NCI-H524 (cell line): ENCODE results near the gene PCDHGA2.
A peak's percentile ranks its signal among the peaks of the same experiment; 100 is the strongest.
"Not testable (repeated sequence)": the region's sequence is repeated elsewhere in the genome, so short reads cannot be mapped to it uniquely, and the experiment has no call there.

Experiments used
- DNase-seq, 2 experiments: peaks; one replicate each; lab custom pipeline; 2025; lab: John Stamatoyannopoulos, UW

PCDHGA2 gene

DNA sequence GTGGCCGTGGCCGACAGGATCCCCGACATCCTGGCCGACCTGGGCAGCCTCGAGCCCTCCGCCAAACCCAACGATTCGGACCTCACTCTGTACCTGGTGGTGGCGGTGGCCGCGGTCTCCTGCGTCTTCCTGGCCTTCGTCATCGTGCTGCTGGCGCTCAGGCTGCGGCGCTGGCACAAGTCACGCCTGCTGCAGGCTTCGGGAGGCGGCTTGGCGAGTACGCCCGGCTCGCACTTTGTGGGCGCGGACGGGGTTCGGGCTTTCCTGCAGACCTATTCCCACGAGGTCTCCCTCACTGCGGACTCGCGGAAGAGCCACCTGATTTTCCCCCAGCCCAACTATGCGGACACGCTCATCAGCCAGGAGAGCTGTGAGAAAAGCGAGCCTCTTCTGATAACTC is 7.5 kb downstream of the PCDHGA2 start:
- not testable (repeated sequence) for DNase-seq

DNA sequence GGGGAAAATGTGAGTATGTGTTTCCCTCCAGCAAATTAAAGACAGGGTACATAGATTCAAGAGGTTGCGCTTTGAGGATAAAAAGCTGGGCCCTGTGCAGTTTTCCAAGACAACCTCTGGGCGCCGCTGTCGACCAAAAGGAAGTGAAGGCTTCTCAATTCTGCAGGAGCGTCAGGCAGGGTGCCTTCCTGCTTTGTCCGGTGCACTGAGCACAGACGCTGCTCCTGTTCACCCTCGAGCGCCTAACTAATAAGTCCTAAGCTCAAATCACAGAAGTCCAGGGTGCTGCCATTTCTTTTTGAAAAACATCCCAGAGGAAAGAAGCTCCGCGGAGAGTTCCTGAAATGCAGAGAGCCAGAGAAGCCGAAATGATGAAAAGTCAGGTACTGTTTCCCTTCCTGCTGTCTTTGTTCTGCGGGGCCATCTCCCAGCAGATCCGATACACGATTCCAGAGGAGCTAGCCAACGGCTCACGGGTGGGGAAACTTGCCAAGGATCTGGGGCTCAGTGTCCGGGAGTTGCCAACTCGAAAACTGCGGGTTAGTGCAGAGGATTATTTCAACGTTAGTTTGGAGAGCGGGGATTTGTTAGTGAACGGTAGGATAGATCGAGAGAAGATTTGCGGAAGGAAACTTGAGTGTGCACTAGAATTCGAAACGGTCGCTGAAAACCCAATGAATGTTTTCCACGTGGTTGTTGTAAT is 11.5 kb downstream of the PCDHGA2 start, which contains the start of gene PCDHGB1:
Gene PCDHGB1 (plus strand): TSS at position 183 of the 703 bp plus-strand sequence. CDS start 162 bp downstream, at position 345.
- DNase-seq: peak; percentile 2 to 25

DNA sequence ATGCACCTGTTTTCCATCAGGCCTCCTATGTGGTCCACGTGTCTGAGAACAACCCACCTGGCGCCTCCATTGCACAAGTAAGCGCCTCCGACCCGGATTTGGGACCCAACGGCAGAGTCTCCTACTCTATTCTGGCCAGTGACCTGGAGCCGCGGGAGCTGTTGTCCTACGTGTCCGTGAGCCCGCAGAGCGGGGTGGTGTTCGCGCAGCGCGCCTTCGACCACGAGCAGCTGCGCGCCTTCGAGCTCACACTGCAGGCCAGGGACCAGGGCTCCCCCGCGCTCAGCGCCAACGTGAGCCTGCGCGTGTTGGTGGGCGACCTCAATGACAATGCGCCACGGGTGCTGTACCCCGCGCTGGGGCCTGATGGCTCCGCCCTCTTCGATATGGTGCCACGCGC is 13.0 kb downstream of the PCDHGA2 start:
- no peak for DNase-seq

DNA sequence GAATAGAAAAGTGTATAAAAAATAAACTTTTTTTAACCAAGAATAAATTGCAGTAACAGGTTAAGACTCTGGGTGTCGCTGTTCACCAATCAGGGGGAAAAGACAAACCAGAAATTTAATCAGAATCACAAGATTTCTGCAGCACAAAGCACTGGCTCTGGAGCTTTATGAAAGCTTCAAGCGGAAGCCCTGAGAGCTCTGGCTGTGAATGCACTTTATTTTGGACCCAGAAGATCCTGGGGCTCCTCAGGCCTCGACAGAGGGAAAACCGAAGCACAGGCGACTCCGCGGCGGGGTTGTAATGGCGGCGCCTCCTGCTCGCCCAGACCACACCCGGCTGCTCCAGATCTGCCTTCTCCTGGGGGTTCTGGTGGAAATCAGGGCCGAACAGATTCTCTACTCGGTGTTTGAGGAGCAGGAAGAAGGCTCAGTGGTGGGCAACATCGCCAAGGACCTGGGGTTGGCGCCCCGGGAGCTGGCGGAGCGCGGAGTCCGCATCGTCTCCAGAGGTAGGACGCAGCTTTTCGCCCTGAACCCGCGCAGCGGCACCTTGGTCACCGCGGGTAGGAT is 16.4 kb downstream of the PCDHGA2 start, which contains the start of gene PCDHGA4:
Gene PCDHGA4 (plus strand): TSS at position 122 of the 570 bp plus-strand sequence. CDS start 87 bp downstream, at position 209.
- DNase-seq: no peak

DNA sequence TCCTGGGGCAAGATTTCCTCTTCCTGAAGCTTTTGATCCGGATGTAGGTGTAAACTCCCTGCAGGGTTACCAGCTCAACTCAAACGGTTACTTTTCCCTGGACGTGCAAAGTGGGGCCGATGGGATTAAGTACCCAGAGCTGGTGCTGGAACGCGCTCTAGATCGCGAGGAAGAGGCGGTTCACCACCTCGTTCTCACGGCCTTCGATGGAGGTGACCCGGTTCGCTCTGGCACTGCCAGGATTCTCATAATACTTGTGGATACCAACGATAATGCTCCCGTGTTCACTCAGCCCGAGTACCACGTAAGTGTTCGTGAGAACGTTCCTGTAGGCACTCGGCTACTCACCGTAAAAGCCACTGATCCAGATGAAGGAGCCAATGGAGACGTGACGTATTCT is 17.1 kb downstream of the PCDHGA2 start:
- DNase-seq: no peak

DNA sequence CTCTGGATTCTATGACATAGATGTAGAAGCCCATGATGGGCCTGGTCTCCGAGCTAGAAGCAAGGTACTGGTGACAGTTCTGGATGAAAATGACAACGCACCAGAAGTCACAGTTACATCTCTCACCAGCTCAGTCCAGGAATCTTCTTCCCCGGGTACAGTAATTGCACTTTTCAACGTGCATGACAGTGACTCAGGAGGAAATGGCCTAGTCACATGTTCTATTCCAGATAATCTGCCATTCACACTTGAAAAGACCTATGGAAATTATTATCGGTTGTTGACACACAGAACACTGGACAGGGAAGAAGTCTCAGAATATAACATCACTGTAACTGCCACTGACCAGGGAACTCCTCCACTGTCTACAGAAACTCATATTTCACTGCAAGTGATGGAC is 17.6 kb downstream of the PCDHGA2 start:
- no peak for DNase-seq

DNA sequence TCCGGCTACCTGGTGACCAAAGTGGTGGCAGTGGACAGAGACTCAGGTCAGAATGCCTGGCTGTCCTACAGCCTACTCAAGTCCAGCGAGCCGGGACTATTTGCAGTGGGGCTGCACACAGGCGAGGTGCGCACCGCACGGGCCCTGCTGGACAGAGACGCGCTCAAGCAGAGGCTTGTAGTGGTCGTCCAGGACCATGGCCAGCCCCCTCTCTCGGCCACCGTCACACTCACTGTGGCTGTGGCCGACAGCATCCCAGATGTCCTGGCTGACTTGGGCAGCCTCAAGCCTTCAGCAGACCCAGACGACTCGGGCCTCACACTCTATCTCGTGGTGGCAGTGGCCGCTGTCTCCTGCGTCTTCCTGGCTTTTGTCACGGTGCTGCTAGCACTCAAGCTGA is 18.4 kb downstream of the PCDHGA2 start:
- no peak for DNase-seq

DNA sequence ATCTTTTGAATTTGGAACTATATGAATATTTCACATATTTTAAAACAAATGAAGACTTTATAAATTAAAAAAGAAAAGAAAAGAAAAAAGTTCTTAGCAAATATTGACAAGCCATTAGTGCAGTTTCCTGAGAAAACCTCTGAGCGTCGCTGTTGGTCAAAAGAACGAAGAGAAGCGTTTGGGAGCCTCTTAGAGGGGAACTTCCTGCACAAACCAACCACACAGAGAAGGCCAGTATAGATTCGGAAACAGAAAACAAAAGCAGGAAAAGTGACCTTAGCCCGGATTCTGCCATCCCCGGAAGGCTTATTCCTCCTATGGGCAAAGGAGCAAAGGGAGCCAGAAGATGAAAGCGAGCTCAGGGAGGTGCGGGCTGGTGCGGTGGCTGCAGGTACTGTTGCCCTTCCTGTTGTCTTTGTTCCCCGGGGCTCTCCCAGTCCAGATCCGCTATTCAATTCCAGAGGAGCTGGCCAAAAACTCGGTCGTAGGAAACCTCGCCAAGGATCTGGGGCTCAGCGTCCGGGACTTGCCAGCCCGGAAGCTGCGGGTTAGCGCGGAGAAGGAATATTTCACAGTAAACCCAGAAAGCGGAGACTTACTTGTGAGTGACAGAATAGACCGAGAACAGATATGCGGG is 21.3 kb downstream of the PCDHGA2 start, which contains the start of gene PCDHGB2:
Gene PCDHGB2 (plus strand): TSS at position 205 of the 637 bp plus-strand sequence. CDS start 142 bp downstream, at position 347.
- peak; percentile 41 to 54 for DNase-seq

DNA sequence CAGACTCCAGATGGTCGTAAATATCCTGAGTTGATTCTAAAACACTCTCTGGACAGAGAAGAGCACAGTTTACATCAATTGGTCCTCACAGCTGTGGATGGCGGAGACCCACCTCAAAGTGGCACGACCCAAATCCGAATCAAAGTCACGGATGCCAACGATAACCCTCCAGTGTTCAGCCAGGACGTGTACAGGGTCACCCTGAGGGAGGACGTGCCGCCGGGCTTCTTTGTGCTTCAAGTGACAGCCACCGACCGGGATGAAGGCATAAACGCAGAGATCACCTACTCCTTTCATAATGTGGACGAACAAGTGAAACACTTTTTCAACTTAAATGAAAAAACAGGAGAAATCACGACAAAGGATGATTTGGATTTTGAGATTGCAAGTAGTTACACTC is 22.1 kb downstream of the PCDHGA2 start:
- no peak for DNase-seq

DNA sequence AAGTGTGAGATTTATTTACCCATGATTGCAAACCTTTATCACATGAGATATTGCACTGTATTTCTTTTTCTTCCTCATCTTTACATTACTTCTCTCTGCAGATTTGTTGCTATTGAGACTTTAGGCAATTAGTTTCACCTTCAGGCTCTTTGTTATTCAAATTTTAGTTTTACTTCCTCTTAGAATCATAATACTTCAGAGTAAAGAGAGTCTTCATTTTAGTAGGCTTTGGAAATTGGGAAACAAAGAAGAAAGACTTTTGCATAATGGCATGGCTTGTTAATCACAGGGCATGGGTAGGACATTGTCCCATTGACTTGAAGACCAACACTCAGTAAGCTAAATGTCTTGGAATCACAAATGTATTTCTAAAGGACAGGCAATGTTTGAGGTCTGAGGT is 24.2 kb downstream of the PCDHGA2 start:
- DNase-seq: no peak

DNA sequence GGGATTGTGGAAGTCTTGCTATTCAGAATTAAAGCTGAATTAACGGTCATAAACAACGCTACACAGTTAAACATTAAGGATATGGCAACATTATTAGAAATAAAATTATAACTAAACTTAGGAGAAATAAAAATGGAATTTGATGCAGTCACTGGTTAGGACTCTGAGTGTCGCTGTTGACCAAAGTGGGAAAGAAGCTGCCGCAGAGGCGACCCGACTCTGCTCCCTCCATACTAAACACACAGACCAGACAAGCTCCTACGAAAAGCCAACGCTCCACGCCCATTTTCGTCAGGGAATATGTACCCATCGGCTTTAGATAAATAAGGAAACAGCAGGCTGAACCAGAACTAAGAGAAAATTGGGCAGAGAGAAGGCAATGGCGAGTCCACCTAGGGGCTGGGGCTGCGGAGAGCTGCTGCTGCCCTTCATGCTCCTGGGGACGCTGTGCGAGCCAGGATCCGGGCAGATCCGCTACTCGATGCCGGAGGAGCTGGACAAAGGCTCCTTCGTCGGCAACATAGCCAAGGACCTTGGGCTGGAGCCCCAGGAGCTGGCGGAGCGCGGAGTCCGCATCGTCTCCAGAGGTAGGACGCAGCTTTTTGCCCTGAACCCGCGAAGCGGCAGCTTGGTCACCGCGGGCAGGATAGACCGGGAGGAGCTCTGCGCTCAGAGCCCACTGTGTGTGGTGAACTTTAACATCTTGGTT is 25.5 kb downstream of the PCDHGA2 start, which contains the start of gene PCDHGA5:
Gene PCDHGA5 (plus strand): TSS at position 211 of the 709 bp plus-strand sequence. CDS start 169 bp downstream, at position 380.
- DNase-seq: no peak

DNA sequence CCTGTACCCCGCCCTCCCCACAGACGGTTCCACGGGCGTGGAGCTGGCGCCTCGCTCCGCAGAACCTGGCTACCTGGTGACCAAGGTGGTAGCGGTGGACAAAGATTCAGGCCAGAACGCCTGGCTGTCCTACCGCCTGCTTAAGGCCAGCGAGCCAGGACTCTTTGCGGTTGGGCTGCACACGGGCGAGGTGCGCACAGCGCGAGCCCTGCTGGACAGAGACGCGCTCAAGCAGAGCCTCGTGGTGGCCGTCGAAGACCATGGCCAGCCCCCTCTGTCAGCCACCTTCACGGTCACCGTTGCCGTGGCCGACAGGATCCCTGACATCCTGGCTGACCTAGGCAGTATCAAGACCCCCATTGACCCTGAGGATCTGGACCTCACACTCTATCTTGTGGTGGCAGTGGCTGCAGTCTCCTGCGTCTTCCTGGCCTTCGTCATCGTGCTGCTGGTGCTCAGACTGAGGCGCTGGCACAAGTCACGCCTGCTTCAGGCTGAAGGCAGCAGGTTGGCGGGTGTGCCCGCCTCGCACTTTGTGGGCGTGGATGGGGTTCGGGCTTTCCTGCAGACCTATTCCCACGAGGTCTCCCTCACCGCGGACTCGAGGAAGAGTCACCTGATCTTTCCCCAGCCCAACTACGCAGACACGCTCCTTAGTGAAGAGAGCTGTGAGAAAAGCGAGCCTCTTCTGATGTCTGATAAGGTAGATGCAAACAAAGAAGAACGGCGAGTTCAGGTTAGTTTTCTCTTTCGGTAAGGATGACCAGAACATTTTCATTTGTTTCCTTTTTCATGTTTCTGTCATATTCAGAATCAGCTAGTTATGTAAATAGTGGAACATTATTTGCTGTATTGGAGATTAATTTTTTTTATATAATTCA is 27.7 kb downstream of the PCDHGA2 start:
- no peak for DNase-seq

DNA sequence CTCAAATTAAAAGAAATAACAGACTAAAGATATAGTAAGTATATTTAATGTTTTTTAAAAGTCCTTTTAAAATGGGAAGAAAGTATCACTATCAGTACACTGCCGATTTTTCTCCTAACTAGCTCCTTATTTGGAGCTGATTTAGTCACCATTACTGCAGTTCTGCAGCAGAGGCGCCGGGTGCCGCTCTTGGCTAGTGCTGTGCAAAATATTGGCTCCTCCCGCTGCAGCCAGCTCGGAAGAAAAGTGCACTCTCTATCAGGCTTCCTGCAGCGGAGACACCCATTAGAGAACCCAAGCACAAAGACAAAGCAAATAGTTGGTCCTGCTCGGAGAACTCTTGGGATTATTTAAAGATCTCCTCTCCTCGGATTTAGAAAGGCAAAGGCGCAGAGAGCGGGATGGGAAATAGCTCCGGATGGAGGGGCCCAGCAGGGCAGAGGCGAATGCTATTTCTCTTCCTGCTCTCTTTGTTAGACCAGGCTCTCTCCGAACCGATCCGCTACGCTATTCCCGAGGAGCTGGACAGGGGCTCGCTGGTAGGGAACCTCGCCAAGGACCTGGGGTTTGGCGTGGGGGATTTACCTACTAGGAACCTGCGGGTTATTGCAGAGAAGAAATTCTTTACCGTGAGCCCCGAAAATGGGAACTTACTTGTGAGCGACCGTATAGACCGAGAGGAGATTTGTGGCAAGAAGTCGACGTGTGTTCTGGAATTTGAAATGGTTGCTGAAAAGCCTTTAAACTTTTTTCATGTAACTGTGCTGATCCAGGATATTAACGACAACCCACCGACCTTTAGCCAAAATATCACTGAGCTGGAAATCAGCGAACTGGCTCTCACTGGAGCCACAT is 31.7 kb downstream of the PCDHGA2 start, which contains the start of gene PCDHGB3:
Gene PCDHGB3 (plus strand): TSS at position 249 of the 855 bp plus-strand sequence. CDS start 153 bp downstream, at position 402.
- no peak for DNase-seq

DNA sequence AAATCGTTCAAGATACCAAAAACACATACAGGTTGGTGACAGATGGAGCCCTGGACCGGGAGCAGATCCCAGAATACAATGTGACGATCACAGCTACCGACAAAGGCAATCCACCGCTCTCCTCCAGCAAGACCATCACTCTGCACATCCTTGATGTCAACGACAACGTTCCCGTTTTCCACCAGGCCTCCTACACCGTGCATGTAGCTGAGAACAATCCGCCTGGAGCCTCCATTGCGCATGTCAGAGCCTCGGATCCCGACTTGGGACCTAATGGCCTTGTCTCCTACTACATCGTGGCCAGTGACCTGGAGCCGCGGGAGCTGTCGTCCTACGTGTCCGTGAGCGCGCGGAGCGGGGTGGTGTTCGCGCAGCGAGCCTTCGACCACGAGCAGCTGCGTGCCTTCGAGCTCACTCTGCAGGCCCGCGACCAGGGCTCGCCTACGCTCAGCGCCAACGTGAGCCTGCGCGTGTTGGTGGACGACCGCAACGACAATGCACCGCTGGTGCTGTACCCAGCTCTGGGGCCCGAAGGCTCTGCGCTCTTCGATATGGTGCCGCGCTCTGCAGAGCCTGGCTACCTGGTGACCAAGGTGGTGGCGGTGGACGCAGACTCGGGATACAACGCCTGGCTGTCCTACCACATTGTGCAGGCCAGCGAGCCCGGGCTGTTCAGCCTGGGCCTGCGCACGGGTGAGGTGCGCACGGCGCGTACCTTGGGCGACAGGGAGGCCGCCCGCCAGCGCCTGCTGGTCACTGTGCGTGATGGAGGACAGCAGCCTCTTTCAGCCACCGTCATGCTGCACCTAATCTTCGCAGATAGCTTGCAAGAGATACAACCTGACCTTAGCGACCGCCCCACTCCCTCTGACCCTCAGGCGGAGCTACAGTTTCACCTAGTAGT is 33.3 kb downstream of the PCDHGA2 start:
- DNase-seq: no peak

DNA sequence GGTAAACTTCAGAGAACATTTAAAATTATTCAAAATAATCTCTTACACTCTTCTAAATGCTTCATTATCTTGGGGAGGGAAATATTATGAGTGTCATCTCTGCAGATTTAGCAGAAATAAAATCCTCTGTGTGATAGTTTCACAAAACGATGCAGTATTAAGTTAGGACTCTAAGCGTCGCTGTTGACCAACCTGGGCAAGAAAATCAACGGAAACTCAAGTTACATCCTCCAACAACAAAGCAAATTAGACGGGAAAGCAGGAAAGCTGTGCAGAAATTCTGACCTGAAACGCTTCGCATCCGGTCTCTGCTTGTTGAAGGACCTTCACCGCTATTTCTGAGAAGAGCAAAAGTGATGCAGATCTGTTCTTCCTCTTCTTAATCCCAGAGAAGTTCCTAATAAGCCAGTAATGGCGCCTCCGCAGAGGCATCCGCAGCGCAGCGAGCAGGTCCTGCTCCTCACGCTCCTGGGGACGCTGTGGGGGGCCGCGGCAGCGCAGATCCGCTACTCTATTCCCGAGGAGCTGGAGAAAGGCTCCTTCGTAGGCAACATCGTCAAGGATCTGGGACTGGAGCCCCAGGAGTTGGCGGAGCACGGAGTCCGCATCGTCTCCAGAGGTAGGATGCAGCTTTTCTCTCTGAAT is 35.2 kb downstream of the PCDHGA2 start, which contains the start of gene PCDHGA6:
Gene PCDHGA6 (plus strand): TSS at position 219 of the 645 bp plus-strand sequence. CDS start 193 bp downstream, at position 412.
- DNase-seq: no peak

DNA sequence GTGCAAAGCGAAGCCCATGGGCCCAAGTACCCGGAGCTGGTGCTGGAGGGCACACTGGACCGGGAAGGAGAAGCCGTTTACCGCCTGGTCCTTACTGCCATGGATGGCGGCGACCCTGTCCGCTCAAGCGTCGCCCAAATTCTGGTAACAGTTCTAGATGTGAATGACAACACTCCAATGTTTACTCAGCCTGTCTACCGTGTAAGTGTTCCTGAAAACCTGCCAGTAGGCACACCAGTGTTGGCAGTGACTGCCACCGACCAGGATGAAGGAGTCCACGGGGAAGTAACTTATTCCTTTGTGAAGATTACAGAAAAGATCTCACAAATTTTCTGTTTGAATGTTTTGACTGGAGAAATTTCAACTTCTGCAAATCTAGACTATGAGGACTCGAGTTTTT is 36.1 kb downstream of the PCDHGA2 start:
- no peak for DNase-seq

DNA sequence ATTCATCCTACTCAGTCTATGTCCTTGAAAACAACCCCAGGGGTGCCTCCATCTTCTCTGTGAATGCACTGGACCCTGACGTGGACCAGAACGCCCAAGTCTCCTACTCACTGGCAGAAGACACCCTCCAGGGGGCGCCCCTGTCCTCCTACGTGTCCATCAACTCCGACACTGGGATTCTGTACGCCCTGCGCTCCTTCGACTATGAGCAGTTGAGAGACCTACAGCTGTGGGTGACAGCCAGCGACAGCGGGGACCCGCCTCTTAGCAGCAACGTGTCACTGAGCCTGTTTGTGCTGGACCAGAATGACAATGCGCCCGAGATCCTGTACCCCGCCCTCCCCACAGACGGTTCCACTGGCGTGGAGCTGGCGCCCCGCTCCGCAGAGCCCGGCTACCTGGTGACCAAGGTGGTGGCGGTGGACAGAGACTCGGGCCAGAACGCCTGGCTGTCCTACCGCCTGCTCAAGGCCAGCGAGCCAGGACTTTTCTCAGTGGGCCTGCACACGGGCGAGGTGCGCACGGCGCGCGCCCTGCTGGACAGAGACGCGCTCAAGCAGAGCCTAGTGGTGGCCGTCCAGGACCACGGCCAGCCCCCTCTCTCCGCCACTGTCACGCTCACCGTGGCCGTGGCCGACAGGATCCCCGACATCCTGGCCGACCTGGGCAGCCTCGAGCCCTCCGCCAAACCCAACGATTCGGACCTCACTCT is 37.0 kb downstream of the PCDHGA2 start:
- DNase-seq: not testable (repeated sequence)
